ENCODE data around the gene TRIM29.
"Not testable (repeated sequence)": the region's sequence is repeated elsewhere in the genome, so short reads cannot be mapped to it uniquely, and the experiment has no call there.

TRIM29 gene

GRCh38 chr11:120153221-120153620 lies 15.3 kb upstream of the TRIM29 start:
- peaks cover 6% of the 10 kb centered on the region for H3K27me3 Mint-ChIP-seq
- H3K9me3 Mint-ChIP-seq: peaks cover 12% of the 10 kb centered on the region
- H3K4me1 Mint-ChIP-seq: no peaks in the 10 kb centered on the region
- DNase-seq (ENCODE audit: low spot score in 2 of 2): no peak
- no peak overlapping the region for H3K4me3 Mint-ChIP-seq
- no peaks in the 10 kb centered on the region for H3K36me3 Mint-ChIP-seq
- no peak overlapping the region for H3K27ac Mint-ChIP-seq
- no peak for ATAC-seq (ENCODE audit: low read depth)

DNA sequence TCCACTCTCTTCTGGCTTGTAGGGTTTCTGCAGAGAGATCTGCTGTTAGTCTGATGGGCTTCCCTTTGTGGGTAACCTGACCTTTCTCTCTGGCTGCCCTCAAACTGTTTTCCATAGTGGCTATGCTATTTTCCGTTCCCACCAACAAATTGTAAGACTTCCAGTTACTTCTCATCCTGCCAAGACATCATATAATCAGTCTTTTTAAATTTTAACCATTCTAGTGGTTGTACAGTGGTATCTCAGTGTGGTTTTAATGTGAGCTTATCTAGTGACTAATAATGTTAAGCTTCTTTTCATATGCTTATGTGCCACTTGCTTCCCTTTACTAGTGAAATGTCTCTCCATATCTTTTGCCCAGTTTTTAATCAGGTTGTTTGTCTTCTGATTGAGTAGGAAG lies 13.6 kb upstream of the TRIM29 start:
- Mint-ChIP-seq H3K4me3 (no peak overlapping the region), H3K27me3 (peaks cover 7% of the 10 kb centered on the region), H3K4me1 (no peaks in the 10 kb centered on the region), H3K9me3 (peaks cover 10% of the 10 kb centered on the region), H3K36me3 (no peaks in the 10 kb centered on the region), H3K27ac (no peak overlapping the region)
- ATAC-seq (ENCODE audit: low read depth) (no peak), DNase-seq (ENCODE audit: low spot score in 2 of 2) (no peak)

DNA sequence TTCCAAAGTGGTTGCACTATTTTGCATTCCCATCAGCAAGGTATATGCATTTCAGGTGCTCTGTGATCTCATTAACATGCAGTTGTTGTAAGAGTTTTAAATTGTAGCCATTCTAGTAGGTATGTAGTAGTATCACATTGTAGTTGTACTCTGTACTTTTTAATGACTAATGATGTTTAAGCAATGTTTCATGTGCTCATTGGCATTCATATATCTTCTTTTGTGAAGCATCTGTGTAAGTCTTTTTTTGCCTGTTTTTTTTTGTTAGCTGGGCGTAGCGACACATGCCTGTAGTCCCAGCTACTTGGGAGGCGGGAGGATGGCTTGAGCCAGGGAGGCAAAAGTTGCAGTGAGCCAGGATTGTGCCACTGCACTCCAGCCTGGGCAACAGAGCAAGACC lies 11.3 kb upstream of the TRIM29 start:
- H3K27me3 Mint-ChIP-seq: peaks cover 3% of the 10 kb centered on the region
- ATAC-seq (ENCODE audit: low read depth): no peak
- peaks cover 10% of the 10 kb centered on the region for H3K9me3 Mint-ChIP-seq

GRCh38 chr11:120147950-120148270 lies 10.0 kb upstream of the TRIM29 start:
- H3K27me3 Mint-ChIP-seq: peaks cover 3% of the 10 kb centered on the region
- H3K36me3 Mint-ChIP-seq: no peaks in the 10 kb centered on the region
- DNase-seq (ENCODE audit: low spot score in 2 of 2): no peak
- ATAC-seq (ENCODE audit: low read depth): no peak
- no peak overlapping the region for H3K27ac Mint-ChIP-seq
- no peaks in the 10 kb centered on the region for H3K4me1 Mint-ChIP-seq
- H3K9me3 Mint-ChIP-seq: peaks cover 10% of the 10 kb centered on the region
- no peak overlapping the region for H3K4me3 Mint-ChIP-seq

More for the DNA sequence above, 11.3 kb upstream of the TRIM29 start:
- no peaks in the 10 kb centered on the region for H3K4me1 Mint-ChIP-seq
- DNase-seq (ENCODE audit: low spot score in 2 of 2): no peak
- H3K36me3 Mint-ChIP-seq: no peaks in the 10 kb centered on the region
- H3K27ac Mint-ChIP-seq: no peak overlapping the region
- no peak overlapping the region for H3K4me3 Mint-ChIP-seq

DNA sequence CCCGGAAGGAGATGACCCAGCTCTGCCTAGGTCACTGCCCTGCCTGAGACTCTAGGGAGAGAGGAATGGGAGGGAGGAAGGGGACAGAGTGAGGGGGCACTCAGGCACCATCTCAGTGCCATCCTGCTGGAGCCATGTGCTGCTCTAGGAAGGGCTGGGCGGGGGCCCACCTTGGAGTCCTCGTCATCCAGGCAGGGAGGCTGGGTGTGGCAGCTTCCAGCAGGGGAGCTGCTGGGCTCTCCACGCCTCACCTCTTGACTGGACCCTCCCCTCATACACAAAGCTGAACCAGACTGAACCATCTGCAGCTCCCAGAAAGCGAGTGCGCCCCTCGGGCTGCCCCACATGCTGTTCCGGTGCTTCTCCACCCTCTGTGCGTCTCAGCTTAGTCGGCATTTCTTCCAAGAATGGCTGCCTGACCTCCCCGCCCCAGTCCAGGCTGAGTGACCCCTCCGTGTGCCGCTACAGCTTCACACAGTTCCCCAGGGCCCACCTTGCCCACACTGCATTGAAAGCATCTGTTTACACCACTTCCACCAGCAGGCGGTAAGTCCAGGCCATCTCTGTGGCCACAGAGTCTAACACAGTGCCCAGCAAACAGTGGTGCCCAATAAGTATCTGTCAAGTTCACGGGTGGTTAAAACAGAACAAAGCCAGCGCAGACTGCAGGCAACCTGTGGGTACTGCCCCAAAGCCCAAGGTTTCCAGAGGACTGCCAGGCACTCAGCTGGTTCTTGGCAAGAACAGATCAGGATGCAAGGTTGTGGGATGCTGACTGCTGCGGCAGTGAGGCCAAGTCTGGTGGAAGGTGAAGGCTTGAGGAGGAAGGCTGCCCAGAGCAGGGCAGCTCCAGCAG lies 9.4 kb upstream of the TRIM29 start:
- peaks cover 10% of the 10 kb centered on the region for H3K9me3 Mint-ChIP-seq
- DNase-seq (ENCODE audit: low spot score in 2 of 2) (no peak), ATAC-seq (ENCODE audit: low read depth) (no peak)
- H3K4me1 Mint-ChIP-seq: no peaks in the 10 kb centered on the region
- no peak overlapping the region for H3K4me3 Mint-ChIP-seq
- H3K27ac Mint-ChIP-seq: no peak overlapping the region
- no peaks in the 10 kb centered on the region for H3K36me3 Mint-ChIP-seq
- H3K27me3 Mint-ChIP-seq: peaks cover 3% of the 10 kb centered on the region

DNA sequence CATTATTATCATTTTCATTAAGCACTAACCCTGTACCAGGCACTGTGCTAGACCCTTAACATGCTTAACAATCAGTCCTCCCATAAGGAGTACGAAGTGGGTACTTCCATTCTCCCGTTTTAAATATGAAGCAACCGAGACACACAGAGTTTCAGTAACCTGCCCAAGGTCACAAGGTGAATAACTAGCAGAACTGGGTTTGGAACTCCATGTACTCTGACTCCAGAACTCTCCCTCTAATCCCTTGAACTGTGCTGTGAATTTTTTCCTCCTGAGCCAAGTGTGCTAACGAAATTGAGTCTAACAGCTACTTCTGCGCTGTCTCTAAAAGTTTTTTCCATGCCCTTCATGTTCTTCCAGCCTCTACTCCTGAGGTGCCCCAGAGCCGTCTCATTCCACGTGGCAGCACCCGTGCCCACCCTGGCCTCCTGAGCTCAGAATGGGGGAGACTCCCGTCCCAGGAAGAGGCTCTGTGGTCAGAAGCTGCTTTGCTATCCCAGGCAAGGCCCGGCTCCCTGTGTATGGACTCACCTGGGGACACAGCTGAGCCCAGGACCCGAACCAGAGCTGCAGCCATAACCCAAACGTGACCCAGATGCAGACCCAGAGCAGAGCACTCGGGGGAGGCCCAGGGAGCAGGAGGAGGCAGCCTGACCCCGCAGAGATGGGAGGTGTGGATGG lies 8.6 kb upstream of the TRIM29 start:
- Mint-ChIP-seq H3K27me3 (peaks cover 5% of the 10 kb centered on the region), H3K27ac (no peak overlapping the region), H3K36me3 (no peaks in the 10 kb centered on the region), H3K9me3 (peaks cover 8% of the 10 kb centered on the region), H3K4me1 (no peaks in the 10 kb centered on the region), H3K4me3 (no peak overlapping the region)
- DNase-seq (ENCODE audit: low spot score in 2 of 2) (no peak), ATAC-seq (ENCODE audit: low read depth) (no peak)

DNA sequence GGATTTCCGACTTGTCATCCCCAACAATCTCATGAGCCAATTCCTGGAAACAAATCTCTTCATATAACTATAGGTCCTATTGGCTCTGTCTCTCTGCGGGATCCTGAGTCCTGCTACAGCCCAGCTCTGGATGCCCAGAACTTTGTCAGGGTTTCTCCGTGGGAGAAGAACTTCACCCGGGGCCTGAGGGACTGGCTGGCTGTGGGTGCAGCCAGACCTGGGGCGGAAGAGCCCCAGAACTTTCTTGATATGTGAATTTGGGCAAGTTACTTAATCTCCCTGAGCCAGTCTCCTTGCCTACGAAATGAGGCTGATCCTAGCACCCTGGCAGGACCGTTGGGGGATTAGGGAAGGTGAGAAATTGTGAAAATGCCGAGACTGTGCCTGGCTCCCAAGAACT lies 6.6 kb upstream of the TRIM29 start:
- H3K4me1 Mint-ChIP-seq: no peaks in the 10 kb centered on the region
- H3K27ac Mint-ChIP-seq: no peak overlapping the region

DNA sequence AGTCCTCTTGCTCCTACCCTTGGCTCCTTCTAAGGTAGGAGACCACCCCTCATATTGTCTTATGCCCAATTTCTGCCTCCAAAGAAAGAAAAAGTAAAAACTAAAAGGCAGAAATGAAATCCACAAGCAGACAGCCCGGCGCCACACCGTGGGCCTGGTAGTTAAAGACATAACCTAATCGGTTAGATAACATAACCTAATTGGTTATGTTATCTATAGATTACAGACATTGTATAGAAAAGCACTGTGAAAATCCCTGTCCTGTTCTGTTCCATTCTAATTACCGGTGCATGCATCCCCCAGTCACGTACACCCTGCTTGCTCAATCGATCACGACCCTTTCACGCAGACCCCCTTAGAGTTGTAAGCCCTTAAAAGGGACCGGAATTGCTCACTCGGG lies 5.6 kb upstream of the TRIM29 start:
- not testable (repeated sequence) for H3K36me3 Mint-ChIP-seq; DNase-seq (ENCODE audit: low spot score in 2 of 2); H3K4me1 Mint-ChIP-seq; ATAC-seq (ENCODE audit: low read depth); H3K27ac Mint-ChIP-seq; H3K9me3 Mint-ChIP-seq; H3K4me3 Mint-ChIP-seq
- H3K27me3 Mint-ChIP-seq: peaks cover 13% of the 10 kb centered on the region

More for the DNA sequence above, 6.6 kb upstream of the TRIM29 start:
- no peak for ATAC-seq (ENCODE audit: low read depth)
- DNase-seq (ENCODE audit: low spot score in 2 of 2): no peak
- Mint-ChIP-seq H3K36me3 (no peaks in the 10 kb centered on the region), H3K9me3 (no peaks in the 10 kb centered on the region), H3K4me3 (no peak overlapping the region), H3K27me3 (peaks cover 13% of the 10 kb centered on the region)

- Mint-ChIP-seq H3K4me3 (no peak overlapping the region), H3K9me3 (no peaks in the 10 kb centered on the region), H3K36me3 (no peaks in the 10 kb centered on the region), H3K4me1 (no peaks in the 10 kb centered on the region), H3K27ac (no peak overlapping the region), H3K27me3 (peaks cover 13% of the 10 kb centered on the region)
- DNase-seq (ENCODE audit: low spot score in 2 of 2) (no peak), ATAC-seq (ENCODE audit: low read depth) (no peak)
These were observed 4.7 kb upstream of the TRIM29 start for GRCh38 chr11:120142441-120143100.

DNA sequence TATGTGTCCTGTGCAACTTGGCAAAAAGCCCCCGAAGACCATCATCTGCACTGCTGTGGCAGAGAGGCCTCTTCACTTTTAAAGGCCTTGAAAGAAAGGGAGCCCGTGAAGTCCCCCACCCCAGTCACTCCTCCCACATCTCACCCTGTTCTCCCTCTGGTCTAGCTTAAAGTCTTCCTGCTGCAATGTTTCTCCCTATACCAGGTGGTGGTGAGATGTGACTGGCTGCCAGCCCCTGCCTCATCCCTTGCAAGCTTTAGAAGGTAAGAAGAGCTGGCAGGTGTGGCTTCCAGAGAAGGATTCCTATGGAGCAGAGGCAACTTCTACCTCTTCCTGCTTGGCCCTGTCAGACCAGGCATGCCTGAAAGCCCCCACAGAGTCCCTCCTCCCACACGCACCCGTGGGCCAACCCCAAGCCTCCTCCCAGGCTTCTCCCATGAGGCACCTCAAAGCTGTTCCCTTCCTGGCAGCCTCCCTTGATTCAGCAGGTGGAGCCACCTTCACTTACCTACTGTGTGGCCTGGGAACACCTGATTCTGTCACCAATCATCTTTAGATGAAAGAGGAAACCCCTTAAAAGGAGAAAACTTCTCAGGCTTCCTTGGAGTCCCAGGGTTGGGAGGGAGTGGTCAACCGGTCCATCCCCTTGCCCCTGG lies 4.0 kb upstream of the TRIM29 start:
- Mint-ChIP-seq H3K9me3 (no peaks in the 10 kb centered on the region), H3K27me3 (peaks cover 11% of the 10 kb centered on the region), H3K4me1 (no peaks in the 10 kb centered on the region), H3K27ac (no peak overlapping the region), H3K36me3 (no peaks in the 10 kb centered on the region), H3K4me3 (no peak overlapping the region)
- ATAC-seq (ENCODE audit: low read depth): no peak
- no peak for DNase-seq (ENCODE audit: low spot score in 2 of 2)

DNA sequence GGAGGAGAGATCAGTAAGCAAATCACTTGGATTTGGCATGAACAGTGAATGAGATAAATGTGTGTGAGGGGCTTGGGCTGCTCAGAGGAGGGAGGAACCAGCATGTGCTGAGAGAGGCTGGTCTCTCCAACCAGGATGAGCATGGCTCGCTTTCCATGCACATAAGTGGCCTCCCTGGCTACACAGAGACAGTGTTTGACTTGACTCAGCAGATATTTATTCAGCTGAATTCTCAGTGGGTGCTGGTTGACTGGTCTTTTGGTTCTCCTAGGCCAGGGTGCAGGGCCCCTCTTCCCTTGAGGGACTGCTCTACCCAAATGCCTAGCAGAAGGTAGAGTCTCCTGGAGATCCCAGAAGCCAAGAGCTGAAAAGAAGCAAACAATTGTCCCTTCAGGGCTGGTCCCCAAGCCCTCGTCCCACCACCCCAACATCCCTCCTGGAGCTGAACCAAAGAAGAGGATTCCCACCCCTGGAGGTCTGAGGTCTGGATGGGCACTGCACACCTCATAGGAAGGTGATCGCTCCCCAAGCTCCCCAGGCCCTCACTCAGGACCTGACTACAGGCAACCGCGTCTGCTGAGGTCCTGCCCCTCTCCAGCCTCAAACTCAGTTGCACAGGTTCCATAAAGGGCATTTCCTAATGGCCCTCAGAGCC lies 3.3 kb upstream of the TRIM29 start:
- no peak for ATAC-seq (ENCODE audit: low read depth)
- Mint-ChIP-seq H3K27me3 (peaks cover 11% of the 10 kb centered on the region), H3K4me1 (no peaks in the 10 kb centered on the region), H3K27ac (no peak overlapping the region), H3K4me3 (no peak overlapping the region), H3K9me3 (no peaks in the 10 kb centered on the region), H3K36me3 (no peaks in the 10 kb centered on the region)
- no peak for DNase-seq (ENCODE audit: low spot score in 2 of 2)

- H3K27ac Mint-ChIP-seq: no peak overlapping the region
- no peak for DNase-seq (ENCODE audit: low spot score in 2 of 2)
These were observed 1.6 kb upstream of the TRIM29 start for GRCh38 chr11:120139316-120140069.

DNA sequence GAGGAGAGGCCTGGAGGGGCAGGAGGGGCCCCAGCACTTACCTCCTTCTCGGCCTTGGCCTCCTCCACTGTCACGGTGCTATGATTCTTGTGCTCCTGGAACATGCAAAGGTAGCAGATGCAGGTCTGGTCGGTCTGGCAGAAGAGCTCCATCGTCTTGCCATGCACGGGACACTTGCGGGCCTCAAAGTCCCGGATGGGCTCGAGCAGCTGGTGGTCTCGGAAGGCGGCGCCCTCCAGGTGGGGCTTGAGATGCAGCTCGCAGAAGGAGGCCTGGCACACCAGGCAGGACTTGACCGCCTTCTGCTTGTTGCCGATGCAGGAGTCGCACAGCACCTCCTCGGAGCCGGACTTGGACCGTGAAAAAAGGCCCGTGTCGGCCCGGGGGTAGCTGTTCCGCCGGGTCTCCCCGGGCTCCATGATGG lies 714 bp downstream of the TRIM29 start:
- peaks cover 12% of the 10 kb centered on the region for H3K27me3 Mint-ChIP-seq
- H3K4me3 Mint-ChIP-seq: no peak overlapping the region
- DNase-seq (ENCODE audit: low spot score in 2 of 2) (no peak), ATAC-seq (ENCODE audit: low read depth) (no peak)
- no peaks in the 10 kb centered on the region for H3K9me3 Mint-ChIP-seq
- no peaks in the 10 kb centered on the region for H3K36me3 Mint-ChIP-seq
- H3K27ac Mint-ChIP-seq: no peak overlapping the region
- H3K4me1 Mint-ChIP-seq: no peaks in the 10 kb centered on the region

More at GRCh38 chr11:120139316-120140069, 1.6 kb upstream of the TRIM29 start:
- Mint-ChIP-seq H3K4me3 (no peak overlapping the region), H3K4me1 (no peaks in the 10 kb centered on the region), H3K36me3 (no peaks in the 10 kb centered on the region), H3K27me3 (peaks cover 10% of the 10 kb centered on the region), H3K9me3 (no peaks in the 10 kb centered on the region)
- ATAC-seq (ENCODE audit: low read depth): no peak
